ENCODE measurements around the gene MPP2.

MPP2 gene

DNA sequence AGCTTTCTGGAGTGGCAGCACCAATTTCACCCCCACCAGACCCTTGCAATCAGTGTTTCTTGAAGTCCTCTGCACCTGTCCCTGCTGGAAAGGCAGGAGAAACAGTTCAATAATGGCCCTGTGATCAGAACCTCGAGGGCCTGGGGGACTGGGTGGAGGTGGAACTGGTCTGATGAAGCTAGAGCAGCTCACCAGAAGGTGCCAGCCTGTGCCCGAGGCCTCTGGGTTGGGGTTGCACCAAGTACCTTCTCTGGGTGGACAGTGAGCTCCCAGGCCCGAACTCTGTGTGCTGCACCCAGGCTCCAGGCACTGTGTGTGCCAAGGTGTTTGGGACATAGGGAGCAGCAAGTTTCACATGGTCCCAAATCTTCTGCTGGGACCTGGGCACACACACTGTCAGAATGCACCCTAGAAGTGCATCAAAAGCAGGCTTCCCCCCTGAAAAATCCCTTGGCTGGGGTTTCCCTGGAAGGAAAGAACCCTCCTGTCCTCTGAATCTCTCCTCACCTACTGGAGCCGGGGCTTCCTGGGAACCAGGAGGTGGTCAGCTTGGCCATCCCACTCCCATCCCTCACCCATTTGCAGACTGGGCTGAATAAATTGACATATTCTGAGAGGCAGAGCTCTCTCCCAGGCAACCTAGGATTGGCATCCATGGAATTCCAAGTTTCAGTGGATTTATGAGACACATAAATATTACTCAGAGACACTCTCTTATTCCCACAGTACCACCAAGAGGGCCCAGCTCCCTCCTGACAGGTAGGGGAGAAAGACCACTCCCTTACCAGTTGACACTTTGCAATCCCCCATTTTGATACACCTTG is 43.0 kb downstream of the MPP2 start:
- H4K20me1 ChIP-seq (ENCODE audit: control insufficient read depth, insufficient read depth, low read depth, low read length): no peaks in the 10 kb centered on the region
- no peaks in the 10 kb centered on the region for H3K79me2 ChIP-seq (ENCODE audit: control insufficient read depth, low read length)
- no peaks in the 10 kb centered on the region for H3K9me2 ChIP-seq (replicated peaks; ENCODE audit: control insufficient read depth, low read length)
- no peak overlapping the region for H3K4me2 ChIP-seq (ENCODE audit: low read length)
- H3K9me3 ChIP-seq (ENCODE audit: control insufficient read depth, insufficient read depth, low read length): no peaks in the 10 kb centered on the region
- no peak overlapping the region for H3K4me3 ChIP-seq (ENCODE audit: low read length)
- H3F3A ChIP-seq (ENCODE audit: control insufficient read depth, insufficient read depth): no peaks in the 10 kb centered on the region
- no peak overlapping the region for H3K27ac ChIP-seq (ENCODE audit: low read depth, low read length)
- H3K4me1 ChIP-seq (ENCODE audit: control insufficient read depth, low read length): no peaks in the 10 kb centered on the region
- peaks cover 4% of the 10 kb centered on the region for H3K27me3 ChIP-seq (ENCODE audit: control insufficient read depth, low read length)
- H3K36me3 ChIP-seq (ENCODE audit: control insufficient read depth, low read length): no peaks in the 10 kb centered on the region
- TF ChIP-seq EZH2phosphoT487 (IDR thresholded peaks at IDR 0.05; ENCODE audit: borderline replicate concordance, low read length): no peak
- TF ChIP-seq, protein P1, sequence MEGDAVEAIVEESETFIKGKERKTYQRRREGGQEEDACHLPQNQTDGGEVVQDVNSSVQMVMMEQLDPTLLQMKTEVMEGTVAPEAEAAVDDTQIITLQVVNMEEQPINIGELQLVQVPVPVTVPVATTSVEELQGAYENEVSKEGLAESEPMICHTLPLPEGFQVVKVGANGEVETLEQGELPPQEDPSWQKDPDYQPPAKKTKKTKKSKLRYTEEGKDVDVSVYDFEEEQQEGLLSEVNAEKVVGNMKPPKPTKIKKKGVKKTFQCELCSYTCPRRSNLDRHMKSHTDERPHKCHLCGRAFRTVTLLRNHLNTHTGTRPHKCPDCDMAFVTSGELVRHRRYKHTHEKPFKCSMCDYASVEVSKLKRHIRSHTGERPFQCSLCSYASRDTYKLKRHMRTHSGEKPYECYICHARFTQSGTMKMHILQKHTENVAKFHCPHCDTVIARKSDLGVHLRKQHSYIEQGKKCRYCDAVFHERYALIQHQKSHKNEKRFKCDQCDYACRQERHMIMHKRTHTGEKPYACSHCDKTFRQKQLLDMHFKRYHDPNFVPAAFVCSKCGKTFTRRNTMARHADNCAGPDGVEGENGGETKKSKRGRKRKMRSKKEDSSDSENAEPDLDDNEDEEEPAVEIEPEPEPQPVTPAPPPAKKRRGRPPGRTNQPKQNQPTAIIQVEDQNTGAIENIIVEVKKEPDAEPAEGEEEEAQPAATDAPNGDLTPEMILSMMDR (IDR thresholded peaks at IDR 0.05; ENCODE audit: low read depth, low read length, poor library complexity, severe bottlenecking): no peak

DNA sequence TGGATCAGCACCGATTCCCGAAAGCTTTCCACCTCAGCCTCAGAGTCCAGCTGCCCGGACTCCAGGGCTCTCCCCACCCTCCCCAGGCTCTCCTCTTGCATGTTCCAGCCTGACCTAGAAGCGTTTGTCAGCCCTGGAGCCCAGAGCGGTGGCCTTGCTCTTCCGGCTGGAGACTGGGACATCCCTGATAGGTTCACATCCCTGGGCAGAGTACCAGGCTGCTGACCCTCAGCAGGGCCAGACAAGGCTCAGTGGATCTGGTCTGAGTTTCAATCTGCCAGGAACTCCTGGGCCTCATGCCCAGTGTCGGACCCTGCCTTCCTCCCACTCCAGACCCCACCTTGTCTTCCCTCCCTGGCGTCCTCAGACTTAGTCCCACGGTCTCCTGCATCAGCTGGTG is 45.4 kb downstream of the MPP2 start:
- no peak for TF ChIP-seq EZH2phosphoT487 (IDR thresholded peaks at IDR 0.05; ENCODE audit: borderline replicate concordance, low read length)
- TF ChIP-seq, protein P1 (IDR thresholded peaks at IDR 0.05; ENCODE audit: low read depth, low read length, poor library complexity, severe bottlenecking): no peak

DNA sequence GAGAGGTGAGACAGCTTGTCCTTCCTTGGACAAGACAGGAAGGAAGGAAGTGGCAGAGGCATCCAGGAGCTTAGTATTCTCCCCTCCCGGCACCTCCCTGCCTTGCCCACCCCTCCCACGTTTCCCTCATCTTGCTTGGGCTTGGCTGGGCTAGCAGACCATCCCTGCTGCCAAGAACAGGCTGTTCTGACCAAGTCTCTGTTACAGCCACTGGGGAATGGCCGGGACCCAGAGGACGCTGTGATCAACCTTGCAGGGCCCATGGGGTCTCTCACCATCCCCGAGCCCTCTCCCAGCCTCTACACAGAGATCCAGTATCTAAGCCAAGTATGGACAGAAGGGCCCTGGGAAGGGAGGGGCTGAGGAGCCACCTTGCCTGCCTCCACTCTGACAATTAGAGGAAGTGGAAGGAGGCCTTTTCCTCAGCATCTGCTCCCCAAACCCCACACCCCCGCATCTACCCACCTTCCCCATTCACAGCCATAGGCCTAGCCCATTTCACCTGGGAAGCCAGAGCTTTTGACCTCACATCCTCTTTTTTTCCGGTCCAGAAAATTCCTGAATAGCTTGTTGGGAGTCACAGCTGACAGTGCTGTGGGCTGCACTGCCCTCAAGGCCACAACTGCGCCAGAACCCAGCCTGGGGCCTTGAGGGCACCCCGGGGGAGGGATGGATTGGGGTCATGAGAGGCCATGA is 46.3 kb downstream of the MPP2 start:
- no peaks in the 10 kb centered on the region for H3K36me3 ChIP-seq (ENCODE audit: control insufficient read depth, low read length)
- H3K4me1 ChIP-seq (ENCODE audit: control insufficient read depth, low read length): no peaks in the 10 kb centered on the region
- TF ChIP-seq, protein P1 (IDR thresholded peaks at IDR 0.05; ENCODE audit: low read depth, low read length, poor library complexity, severe bottlenecking): no peak
- TF ChIP-seq EZH2phosphoT487 (IDR thresholded peaks at IDR 0.05; ENCODE audit: borderline replicate concordance, low read length): no peak
- no peaks in the 10 kb centered on the region for H3K9me3 ChIP-seq (ENCODE audit: control insufficient read depth, insufficient read depth, low read length)
- H3K9me2 ChIP-seq (replicated peaks; ENCODE audit: control insufficient read depth, low read length): no peaks in the 10 kb centered on the region
- H3K79me2 ChIP-seq (ENCODE audit: control insufficient read depth, low read length): no peaks in the 10 kb centered on the region
- H3F3A ChIP-seq (ENCODE audit: control insufficient read depth, insufficient read depth): no peaks in the 10 kb centered on the region
- H3K4me3 ChIP-seq (ENCODE audit: low read length): no peak overlapping the region
- no peaks in the 10 kb centered on the region for H4K20me1 ChIP-seq (ENCODE audit: control insufficient read depth, insufficient read depth, low read depth, low read length)
- no peak overlapping the region for H3K27ac ChIP-seq (ENCODE audit: low read depth, low read length)
- H3K27me3 ChIP-seq (ENCODE audit: control insufficient read depth, low read length): no peaks in the 10 kb centered on the region
- no peak overlapping the region for H3K4me2 ChIP-seq (ENCODE audit: low read length)

More for the DNA sequence above, 45.4 kb downstream of the MPP2 start:
- Histone ChIP-seq H3K4me1 (ENCODE audit: control insufficient read depth, low read length) (no peaks in the 10 kb centered on the region), H3F3A (ENCODE audit: control insufficient read depth, insufficient read depth) (no peaks in the 10 kb centered on the region), H3K9me2 (replicated peaks; ENCODE audit: control insufficient read depth, low read length) (no peaks in the 10 kb centered on the region), H3K79me2 (ENCODE audit: control insufficient read depth, low read length) (no peaks in the 10 kb centered on the region), H3K27ac (ENCODE audit: low read depth, low read length) (no peak overlapping the region), H3K36me3 (ENCODE audit: control insufficient read depth, low read length) (no peaks in the 10 kb centered on the region), H3K4me2 (ENCODE audit: low read length) (no peak overlapping the region), H3K4me3 (ENCODE audit: low read length) (no peak overlapping the region), H3K27me3 (ENCODE audit: control insufficient read depth, low read length) (no peaks in the 10 kb centered on the region), H4K20me1 (ENCODE audit: control insufficient read depth, insufficient read depth, low read depth, low read length) (no peaks in the 10 kb centered on the region), H3K9me3 (ENCODE audit: control insufficient read depth, insufficient read depth, low read length) (no peaks in the 10 kb centered on the region)
